Hepatocyte (in vitro differentiated cells): ENCODE measurements around the gene HNF4A.

Source experiments
- CTCF ChIP-seq: fragments of 200-600 bp; sonication (generic); IDR thresholded peaks from 2 replicates; pipeline ENCODE4 v1.5.1; 2016; ENCODE audit warnings: antibody characterized with exemption, mild to moderate bottlenecking; ENCODE audit not compliant: poor library complexity
- EZH2 ChIP-seq: fragments of 200-600 bp; sonication (generic); IDR thresholded peaks from 2 replicates; pipeline ENCODE4 v1.6.1; 2016; ENCODE audit warnings: antibody characterized with exemption, mild to moderate bottlenecking, borderline replicate concordance
- EZH2phosphoT487 ChIP-seq: fragments of 200-600 bp; sonication (generic); IDR thresholded peaks from one replicate; pipeline ENCODE4 v1.6.1; 2018; ENCODE audit warnings: antibody characterized with exemption, mild to moderate bottlenecking, low read depth, moderate library complexity; ENCODE audit not compliant: unreplicated experiment, severe bottlenecking

GRCh38 chr20:44450903-44451450 lies 95.5 kb downstream of the HNF4A start:
- TF ChIP-seq CTCF (no peak), EZH2 (no peak), EZH2phosphoT487 (no peak)
